HG03060 (cell line): ENCODE results near the gene TAMM41.
"Not testable (repeated sequence)": the region's sequence is repeated elsewhere in the genome, so short reads cannot be mapped to it uniquely, and the experiment has no call there.

ENCODE experiments used
- ATAC-seq: cut with Tn5 transposase; IDR thresholded peaks from one replicate; pipeline ENCODE4 v1.9.1; 2021; ENCODE audit warnings: low read depth, moderate number of reproducible peaks; ENCODE audit not compliant: unreplicated experiment

TAMM41 gene

DNA sequence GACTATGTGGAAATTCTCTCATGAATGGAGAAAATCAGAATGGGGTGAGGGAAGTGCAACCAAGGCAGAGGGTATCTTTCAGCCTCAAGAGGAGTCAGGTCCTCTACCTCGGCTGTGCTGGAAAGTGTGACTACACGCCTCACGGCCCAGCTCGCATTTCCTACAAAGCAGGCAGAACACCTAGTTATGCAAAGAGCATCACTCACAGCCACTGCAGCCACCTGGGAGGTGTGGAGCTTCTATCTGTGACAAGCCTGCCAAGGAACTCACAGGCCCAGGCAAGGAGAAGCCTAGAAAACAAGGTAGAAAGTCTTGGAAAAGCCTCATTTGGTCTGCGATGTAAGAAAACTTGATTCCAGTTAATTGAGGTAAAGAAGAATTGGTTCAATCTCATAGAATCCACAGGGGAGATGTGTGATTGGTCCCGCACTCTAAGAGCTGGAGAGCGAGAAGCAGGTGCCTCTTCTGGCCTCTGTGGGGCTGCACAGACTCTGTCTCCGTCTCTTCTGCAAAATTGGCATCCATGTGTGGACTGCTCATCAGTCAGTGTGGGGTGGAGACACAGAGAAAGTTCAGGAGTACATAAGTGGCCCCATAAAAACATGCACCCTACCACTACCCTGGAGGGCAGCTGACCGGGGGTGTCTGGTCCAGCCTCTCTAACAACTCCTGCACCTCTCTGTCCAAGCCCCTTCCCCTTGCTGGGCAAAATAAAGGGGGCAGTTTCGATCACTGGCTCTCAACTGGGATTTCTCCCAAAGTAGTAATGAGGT lies 76.8 kb downstream of the TAMM41 start:
- ATAC-seq, result no peak

- no peak for ATAC-seq
These were observed 78.1 kb downstream of the TAMM41 start for GRCh38 chr3:11768604-11769003.

DNA sequence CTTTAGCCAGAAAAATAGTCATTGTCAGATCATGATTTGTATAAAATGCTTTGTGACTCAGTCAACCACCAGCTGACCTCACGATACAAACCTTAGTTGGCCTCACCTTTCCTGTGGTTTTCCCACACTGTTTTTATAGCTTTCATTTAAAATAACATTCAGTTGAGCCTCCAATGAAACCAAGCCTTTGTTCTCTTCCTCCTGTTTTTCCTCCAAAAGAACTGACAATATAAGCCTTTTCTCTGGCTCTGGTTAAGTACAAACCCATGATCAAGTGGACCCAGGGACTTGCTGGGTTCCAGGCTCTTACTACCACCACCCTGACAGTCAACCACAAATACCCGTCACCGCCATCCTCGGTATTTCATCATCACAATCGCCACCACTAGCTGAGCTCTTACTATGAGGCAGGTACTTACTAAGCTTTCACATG lies 81.7 kb downstream of the TAMM41 start:
- ATAC-seq, result no peak

DNA sequence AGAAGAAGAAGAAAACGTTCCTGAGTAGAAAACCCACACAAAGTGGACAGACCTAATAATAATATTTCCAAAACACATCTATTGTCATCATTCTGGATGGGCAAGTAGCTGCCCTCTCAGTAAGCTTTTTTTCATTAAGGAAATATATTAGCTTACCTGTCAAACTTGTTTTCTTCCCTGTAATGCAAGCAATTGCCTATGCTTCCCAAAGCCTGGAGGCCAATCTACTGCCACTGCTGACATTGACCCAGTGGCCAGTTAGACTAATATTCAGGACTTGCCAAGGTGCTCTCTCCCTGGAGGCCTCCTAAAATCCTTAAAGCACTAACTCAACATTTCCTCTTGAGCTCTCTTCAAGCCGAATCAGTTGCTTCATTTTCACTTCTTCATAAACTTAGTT lies 86.7 kb downstream of the TAMM41 start:
- no peak for ATAC-seq

DNA sequence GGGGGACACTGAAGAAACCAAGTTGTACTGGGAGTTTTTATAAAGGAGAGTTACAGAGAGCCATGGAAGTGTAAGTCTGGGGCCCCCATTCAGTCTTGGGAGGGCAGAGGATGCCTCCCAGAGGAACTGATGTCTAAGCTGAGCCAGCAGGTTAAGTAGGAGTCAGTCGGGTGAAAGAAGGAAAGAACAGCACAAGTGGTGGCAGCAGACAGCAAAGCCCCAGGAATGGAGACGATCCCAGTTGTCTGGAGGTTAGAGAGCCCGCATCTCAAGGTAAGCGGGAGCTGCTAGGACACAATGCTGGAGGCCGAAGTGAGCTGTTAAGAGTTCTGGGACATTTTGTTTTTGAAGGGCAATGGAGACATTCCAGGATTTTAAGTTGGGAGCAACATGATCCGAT lies 88.8 kb downstream of the TAMM41 start:
- no peak for ATAC-seq

- no peak for ATAC-seq
These were observed 89.2 kb downstream of the TAMM41 start for GRCh38 chr3:11757441-11757875.

DNA sequence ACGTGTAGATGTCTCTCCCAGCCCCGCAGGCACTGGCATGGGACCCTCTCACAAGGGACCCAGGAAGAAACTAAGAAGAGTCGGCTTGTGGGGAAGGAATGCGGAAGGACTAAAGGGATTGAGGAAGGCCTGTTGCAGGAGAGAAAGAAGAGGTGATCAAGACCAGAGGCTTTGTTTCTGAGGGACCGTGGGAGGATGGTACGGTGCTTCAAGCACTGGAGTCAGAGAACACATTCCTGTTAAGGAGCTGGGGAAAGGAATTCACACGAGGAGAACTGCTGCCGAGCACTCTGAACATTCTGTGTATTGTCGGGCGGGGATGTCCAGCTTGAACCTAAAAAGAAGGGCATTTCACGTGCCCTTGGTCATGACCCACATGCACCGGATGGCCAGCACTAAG lies 91.4 kb downstream of the TAMM41 start:
- ATAC-seq, result no peak

DNA sequence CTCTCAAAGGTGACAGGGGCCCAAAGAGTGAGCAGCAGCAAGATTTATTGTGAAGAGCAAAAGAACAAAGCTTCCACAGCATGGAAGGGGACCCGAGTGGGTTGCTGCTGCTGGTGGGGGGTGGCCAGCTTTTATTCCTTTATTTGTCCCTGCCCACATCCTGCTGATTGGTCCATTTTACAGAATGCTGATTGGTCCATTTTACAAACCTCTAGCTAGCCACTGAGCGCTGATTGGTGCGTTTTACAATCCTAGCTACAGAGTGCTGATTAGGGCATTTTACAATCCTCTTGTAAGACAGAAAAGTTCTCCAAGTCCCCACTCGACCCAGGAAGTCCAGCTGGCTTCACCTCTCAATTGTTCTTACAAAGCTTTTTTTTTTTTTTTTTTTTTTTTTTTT lies 94.4 kb downstream of the TAMM41 start:
- not testable (repeated sequence) for ATAC-seq

- not testable (repeated sequence) for ATAC-seq
These were observed 98.4 kb downstream of the TAMM41 start for GRCh38 chr3:11748306-11748705.
